Heart left ventricle (tissue), 16 donors: ENCODE measurements around the gene HCN3. TPM values are rescaled to one million over a fixed set of nuclear protein-coding genes. Genes with fewer than 3 reads are reported as not detected.

ENCODE experiments used
- ATAC-seq, 4 donors: fragments of 200-7000 bp; cut with Tn5 transposase; one replicate each; pipeline ENCODE4 v1.9.1; 2020 to 2022; ENCODE audit warnings: moderate library complexity in 4 of 4, mild to moderate bottlenecking in 3 of 4, moderate number of reproducible peaks in 1 of 4
- DNase-seq, 5 donors: peaks; one replicate each; pipeline ENCODE4 v3.0.0-alpha.2; 2020
- H3K27ac ChIP-seq, 12 donors: fragments of 200-600 bp; sonication (generic) in 4 of 12; one replicate each; pipeline versions ENCODE4 v1.5.0 to v1.8.0; 2016 to 2022; ENCODE audit warnings: mild to moderate bottlenecking in 2 of 12
- H3K27me3 ChIP-seq, 9 donors: fragments of 200-600 bp; sonication (generic) in 2 of 9; one replicate each; pipeline versions ENCODE4 v1.5.1 to v1.8.0; 2016 to 2022; ENCODE audit warnings: mild to moderate bottlenecking in 3 of 9
- H3K36me3 ChIP-seq, 9 donors: fragments of 200-600 bp; sonication (generic) in 2 of 9; one replicate each; pipeline versions ENCODE4 v1.5.0 to v1.8.0; 2018 to 2022; ENCODE audit warnings: mild to moderate bottlenecking in 2 of 9
- H3K4me1 ChIP-seq, 12 donors: fragments of 200-600 bp; sonication (generic) in 4 of 12; one replicate each; pipeline versions ENCODE4 v1.5.0 to v1.8.0; 2016 to 2022; ENCODE audit warnings: mild to moderate bottlenecking in 3 of 12
- H3K4me3 ChIP-seq, 12 donors: fragments of 200-600 bp; sonication (generic) in 4 of 12; one replicate each; pipeline versions ENCODE4 v1.5.0 to v1.8.0; 2017 to 2022; ENCODE audit warnings: mild to moderate bottlenecking in 9 of 12, moderate library complexity in 4 of 12
- H3K9me3 ChIP-seq, 12 donors: fragments of 200-600 bp; sonication (generic) in 4 of 12; one replicate each; pipeline versions ENCODE4 v1.5.0 to v1.8.0; 2016 to 2022; ENCODE audit warnings: mild to moderate bottlenecking in 1 of 12
- CTCF ChIP-seq, 12 donors: fragments of 200-600 bp; sonication (generic) in 4 of 12; IDR thresholded peaks; one replicate each; pipeline versions ENCODE4 v1.5.0 to v1.8.0; 2018 to 2022; ENCODE audit warnings: antibody characterized with exemption in 12 of 12, mild to moderate bottlenecking in 5 of 12
- POLR2A ChIP-seq, 2 donors: fragments of 450-650 bp; IDR thresholded peaks; one replicate each; pipeline ENCODE4 v1.6.1; 2017; ENCODE audit warnings: antibody characterized with exemption in 2 of 2, mild to moderate bottlenecking in 2 of 2, moderate library complexity in 2 of 2
- WGBS, 4 donors: extraction: QIAGEN DNeasy Blood & Tissue Kit in 2 of 4; methylation state at CpG; one replicate each; pipeline versions ENCODE4 v1.1.5 to v1.1.7; 2013 to 2018; 5-methylcytosine and 5-hydroxymethylcytosine counted together
- intact Hi-C, 10 donors: fragments of 100-400 bp; cut with DNase I; formaldehyde crosslinking; loops; one replicate each; pipeline versions ENCODE4 v1.11.1 to v1.14.2; 2022
- polyA plus RNA-seq, 2 donors: library from polyadenylated mRNA; stranded (reverse); fragments of 200-250 nt; gene quantifications; one replicate each; pipeline ENCODE4 v1.2.3, GENCODE V29; 2013
- total RNA-seq, 9 donors: library from RNA; depleted of rRNA in 2 of 9; stranded (reverse); fragments of >200 nt in 2 of 9; fragmentation: NEBNext Ultra II Directional in 3 of 9; extraction: Animal tissue kit (Norgen Biotek cat#: 25700) in 3 of 9; gene quantifications; one replicate each; pipeline versions ENCODE4 v1.1.0 to v1.2.4, GENCODE V29; 2016 to 2023
- donor health status: ischemic (EF 13 %, LVEDD 7.1; RV severe dilation, severe dysfunction).
- donor health status: healthy with polysubstance abuse.
- donor health status: DM: no; HTN: yes; CAD: no.
- donor health status: DM: no; HTN: no; CAD: no.
- donor health status: ischemic (EF 25% LVEDD 6.9; RV normal size, moderate dysfunction).
- donor health status: ischemic (EF 25% LVEDD 5.7; RV mildly dilated, moderate dysfunction).
- donor health status: healthy.
- donor health status: DM: yes; HTN: yes; CAD: no.
- donor health status: ischemic (EF 35%, LVEDD 5.7; RV mildly dilated, moderate dysfunction).
- donor health status: nonischemic (EF 11% LVEDD 7.7; RV severe dilation, severe dysfunction).
- donor health status: DM: yes; HTN: yes; CAD: no.
- donor health status: PGD.
- donor health status: ischemic (EF 29% LVEDD 5.4; RV normal size, mild dysfunction).
- donor health status: nonischemic (EF 23%, LVEDD 6.1; RV moderate dilation, normal function).

Gene HCN3
- total and polyA plus RNA-seq, 11 donors: 0.49 to 1.7 (median 1.2) TPM

- no peak for TF ChIP-seq CTCF (IDR thresholded peaks at IDR 0.05)
- TF ChIP-seq POLR2A (IDR thresholded peaks at IDR 0.05): no peak
- Histone ChIP-seq H3K4me3 (no peak overlapping the region), H3K9me3 (no peaks in the 10 kb centered on the region), H3K4me1 (peaks cover 0 to 28% (median 16%) of the 10 kb centered on the region in 12 donors), H3K27ac (no peak overlapping the region), H3K27me3 (no peaks in the 10 kb centered on the region), H3K36me3 (peaks cover 0 to 72% (median 48%) of the 10 kb centered on the region in 9 donors)
- ATAC-seq (no peak), DNase-seq (no peak)
- intact Hi-C loops: no loop called here
- 98% methylated on average over 3 of the region's 3 CpGs for WGBS, 4 donors
Observed at GRCh38 chr1:155316922-155317321, 39.7 kb downstream of the HCN3 start.

GRCh38 chr1:155318082-155318481, 40.8 kb downstream of the HCN3 start:
- no peak for DNase-seq
- no peak overlapping the region for H3K4me3 ChIP-seq
- ATAC-seq: no peak
- peaks cover 3 to 34% (median 24%) of the 10 kb centered on the region in 12 donors for H3K4me1 ChIP-seq
- H3K27me3 ChIP-seq: no peaks in the 10 kb centered on the region
- 95 to 97% (median 96%) methylated on average over 9 of the region's 9 CpGs for WGBS, 4 donors
- no peak overlapping the region for H3K27ac ChIP-seq
- TF ChIP-seq CTCF (IDR thresholded peaks at IDR 0.05) (no peak), POLR2A (IDR thresholded peaks at IDR 0.05) (no peak)
- H3K9me3 ChIP-seq: no peaks in the 10 kb centered on the region
- intact Hi-C loops: no loop called here
- H3K36me3 ChIP-seq: peaks cover 0 to 60% (median 37%) of the 10 kb centered on the region in 9 donors

- intact Hi-C loops: no loop called here
- Histone ChIP-seq H3K4me3 (no peak overlapping the region), H3K27me3 (no peaks in the 10 kb centered on the region), H3K36me3 (peaks cover 0 to 46% (median 28%) of the 10 kb centered on the region in 9 donors), H3K27ac (no peak overlapping the region), H3K9me3 (no peaks in the 10 kb centered on the region), H3K4me1 (peaks cover 3 to 34% (median 25%) of the 10 kb centered on the region in 12 donors)
- TF ChIP-seq CTCF (IDR thresholded peaks at IDR 0.05) (no peak), POLR2A (IDR thresholded peaks at IDR 0.05) (no peak)
- ATAC-seq (no peak), DNase-seq (no peak)
- WGBS, 4 donors: 77 to 83% (median 81%) methylated on average over 3 to 5 of the region's 5 CpGs
Observed at GRCh38 chr1:155319536-155319935, 42.3 kb downstream of the HCN3 start.

- intact Hi-C loops: loop anchor here in 8 of 10 donors (2.0 to 10.0 kb wide), 7 partner anchors 43 to 272 kb away; partner anchors contain the start of genes HCN3 (in 6 of the 8), ASH1L (in 2 of the 8), MTX1 (in 1 of the 8) and THBS3 (in 1 of the 8)
- no peak for ATAC-seq
- 27 to 43% (median 38%) methylated on average over 11 of the region's 11 CpGs for WGBS, 4 donors
Observed at GRCh38 chr1:155320252-155320651, 43.0 kb downstream of the HCN3 start.

More at GRCh38 chr1:155320252-155320651, 43.0 kb downstream of the HCN3 start:
- Histone ChIP-seq H3K4me3 (peak overlapping the region; percentile 32 to 93 (median 78)), H3K9me3 (no peaks in the 10 kb centered on the region), H3K36me3 (peaks cover 0 to 39% (median 21%) of the 10 kb centered on the region in 9 donors), H3K4me1 (peaks cover 3 to 41% (median 27%) of the 10 kb centered on the region in 12 donors), H3K27ac (peak overlapping the region; percentile 64 to 99 (median 95)), H3K27me3 (no peaks in the 10 kb centered on the region)
- DNase-seq: no peak
- TF ChIP-seq CTCF (IDR thresholded peaks at IDR 0.05) (no peak), POLR2A (IDR thresholded peaks at IDR 0.05) (no peak)
